Fibroblast of peridontal ligament (primary cell): ENCODE measurements around the gene FTSJ3.

Source experiments
- DNase-seq: peaks from one replicate; pipeline ENCODE4 v3.0.0-alpha.2; 2010; ENCODE audit errors: extremely low read depth

Gene FTSJ3

DNA sequence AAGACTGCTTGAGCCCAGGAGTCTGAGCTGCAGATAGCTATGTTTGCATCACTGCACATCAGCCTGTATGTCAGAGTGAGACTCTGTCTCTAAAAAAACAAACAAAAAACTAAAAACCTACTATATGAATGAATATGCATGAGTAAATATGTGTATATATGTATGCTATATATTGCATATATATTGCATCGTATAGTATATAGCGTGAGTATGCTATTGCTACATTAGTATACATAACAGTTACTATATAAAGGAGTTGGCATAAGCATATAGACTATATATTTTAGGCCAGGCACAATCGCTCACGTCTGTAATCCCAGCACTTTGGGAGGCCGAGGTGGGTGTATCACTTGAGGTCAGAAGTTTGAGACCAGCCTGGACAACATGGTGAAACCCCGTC lies 37.4 kb downstream of the FTSJ3 start:
- DNase-seq, result no peak

GRCh38 chr17:63786971-63787711 lies 40.3 kb downstream of the FTSJ3 start:
- no peak for DNase-seq

DNA sequence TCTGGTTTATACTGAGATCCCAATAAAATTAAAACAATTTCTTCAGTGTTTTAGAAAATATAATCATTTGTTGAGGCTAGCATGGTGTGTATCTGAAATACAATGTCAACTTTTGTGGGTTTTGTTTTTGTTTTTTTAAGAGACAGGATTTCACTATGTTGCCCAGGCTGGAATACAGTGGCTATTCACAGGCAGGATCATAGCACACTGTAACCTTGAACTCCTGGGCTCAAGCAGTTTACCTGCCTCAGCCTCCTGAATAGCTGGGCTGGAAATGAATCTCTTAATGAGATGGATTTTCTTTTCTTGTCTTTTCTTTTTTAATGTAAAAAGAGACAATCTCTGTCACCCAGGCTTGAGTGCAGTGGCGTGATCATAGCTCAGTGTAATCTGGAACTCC lies 41.3 kb downstream of the FTSJ3 start:
- DNase-seq, result no peak

DNA sequence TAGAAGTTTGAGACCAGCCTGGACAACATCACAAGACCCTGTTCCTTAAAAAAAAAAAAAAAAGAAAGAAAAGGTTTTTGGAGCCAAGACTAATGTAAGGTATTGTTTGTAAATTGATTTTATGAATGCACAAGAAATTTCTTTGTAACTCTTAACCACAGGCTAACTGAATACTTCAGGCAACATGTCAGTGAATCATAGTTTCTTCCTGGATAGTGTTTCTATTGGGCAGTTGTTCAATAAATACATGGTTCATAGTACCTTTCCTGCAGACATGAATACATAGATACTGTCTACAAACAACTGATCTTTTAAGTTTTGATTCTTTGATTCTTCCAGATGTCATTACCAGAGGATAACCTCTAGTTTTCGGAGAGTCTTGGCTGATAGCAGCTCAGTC lies 41.9 kb downstream of the FTSJ3 start:
- DNase-seq, result peak; percentile 60

DNA sequence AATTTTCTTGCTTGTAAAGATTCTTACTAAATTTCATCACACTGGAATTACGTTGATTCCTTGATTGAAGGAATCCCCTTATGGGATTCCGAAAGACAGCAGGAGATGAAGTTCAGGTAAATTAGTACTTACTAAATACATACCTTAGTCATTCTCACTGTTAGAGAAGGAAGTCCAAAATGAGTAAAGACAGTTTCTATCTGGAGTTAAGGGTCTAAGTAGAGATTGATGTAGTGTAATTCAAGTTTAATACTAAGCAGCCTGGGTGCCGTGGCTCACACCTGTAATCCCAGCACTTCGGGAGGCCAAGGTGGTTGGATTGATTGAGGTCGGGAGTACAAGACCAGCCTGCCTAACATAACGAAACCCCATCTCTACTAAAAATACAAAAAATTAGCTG lies 43.9 kb downstream of the FTSJ3 start:
- no peak for DNase-seq

GRCh38 chr17:63780928-63781327 lies 46.5 kb downstream of the FTSJ3 start:
- DNase-seq, result no peak

GRCh38 chr17:63780507-63780906 lies 47.0 kb downstream of the FTSJ3 start:
- peak; percentile 22 for DNase-seq

DNA sequence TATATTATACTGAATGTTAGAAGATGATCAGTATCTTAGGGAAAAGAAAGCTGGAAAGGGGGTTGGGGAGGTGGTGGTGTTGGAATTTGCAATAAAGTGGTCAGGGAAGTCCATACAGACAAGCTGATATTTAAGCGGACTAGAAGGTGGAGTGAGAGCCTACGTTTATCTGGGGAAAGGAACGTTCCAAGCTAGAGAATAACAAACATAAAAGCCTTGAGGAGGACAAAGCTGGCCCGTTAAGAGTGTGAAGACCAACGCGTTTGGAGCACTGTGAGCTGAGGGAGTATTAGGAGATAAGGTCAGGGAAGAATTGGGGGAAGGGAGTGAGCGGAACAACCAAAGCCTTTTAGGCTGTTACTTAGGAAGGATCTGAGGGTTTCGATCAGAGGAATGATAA lies 52.0 kb downstream of the FTSJ3 start:
- DNase-seq, result peak; percentile 9

GRCh38 chr17:63774969-63775265 lies 52.5 kb downstream of the FTSJ3 start:
- DNase-seq, result peak; percentile 27

DNA sequence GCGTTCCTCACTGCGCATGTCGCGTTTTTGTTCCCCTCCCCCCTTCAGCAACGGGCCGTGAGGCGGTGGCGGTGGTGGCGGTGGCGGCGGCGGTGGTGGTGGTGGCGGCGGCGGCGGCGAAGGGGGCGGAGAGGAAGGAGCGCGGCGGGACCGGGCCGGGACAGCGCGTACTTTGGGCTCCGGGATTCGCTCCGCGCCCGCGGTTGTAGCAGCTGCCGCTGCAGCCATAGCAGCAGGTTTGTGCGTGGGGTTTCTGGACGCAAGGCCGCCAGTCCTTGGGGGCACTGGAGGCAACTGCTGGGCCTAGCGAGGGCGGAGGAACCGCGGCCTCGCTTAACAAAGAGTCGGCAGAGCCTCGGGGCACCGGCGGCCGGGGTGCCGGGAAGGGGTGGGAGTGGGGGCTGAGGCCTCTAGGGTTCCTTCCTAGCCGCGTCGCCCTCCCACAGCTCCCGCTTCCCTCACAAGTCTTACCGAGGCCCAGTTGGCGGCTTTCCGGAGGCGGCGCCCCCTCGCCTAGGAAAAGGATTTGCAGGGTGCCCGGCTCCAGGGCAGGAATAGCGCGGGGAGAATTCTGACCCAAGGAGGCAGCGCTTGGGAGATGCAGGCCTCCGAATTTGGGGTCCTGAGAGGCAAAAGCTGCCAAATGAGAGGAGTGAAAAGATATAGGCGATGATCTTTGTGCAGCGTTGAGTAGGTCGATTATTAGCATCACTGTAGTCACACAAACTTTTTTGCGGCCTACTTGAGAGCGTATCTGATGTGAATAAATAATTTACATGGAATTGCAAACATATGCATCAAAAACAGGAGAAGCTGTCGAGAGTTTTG lies 53.1 kb downstream of the FTSJ3 start, which contains the start of gene DDX42:
TSS of gene DDX42 (plus strand) at position 30 of the 828 bp plus-strand sequence. CDS start 12,880 bp downstream, outside the sequence.
- peak; percentile 51 for DNase-seq

- peak; percentile 99 for DNase-seq
Measured at GRCh38 chr17:63773272-63774140, 54.0 kb downstream of the FTSJ3 start, which contains the start of gene CCDC47. Gene CCDC47 (minus strand): TSS chr17:63773597. CDS start chr17:63766175, 7,422 bp downstream.

DNA sequence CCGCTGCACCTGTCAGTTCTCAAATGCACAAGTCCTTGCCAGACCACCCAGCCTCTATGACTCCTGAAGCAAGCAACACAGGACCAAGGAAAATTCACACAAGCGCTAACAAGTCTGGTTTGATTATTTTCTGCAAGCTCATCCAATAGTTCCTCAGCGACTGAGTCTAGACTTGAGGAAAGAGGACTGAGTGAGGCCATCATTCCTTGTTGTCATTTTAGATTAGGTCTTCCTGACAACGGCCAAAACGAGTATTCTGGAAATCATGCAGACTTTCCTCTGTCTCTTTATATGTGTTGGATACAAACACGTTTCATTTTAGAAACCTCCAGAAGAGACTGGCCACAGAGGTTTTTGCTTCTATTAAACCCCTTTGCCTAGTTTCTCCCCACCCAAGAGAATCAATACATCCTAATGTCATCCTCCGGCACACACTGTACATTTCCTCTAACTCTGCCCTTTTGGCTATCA lies 54.6 kb downstream of the FTSJ3 start:
- DNase-seq, result peak; percentile 48
